ENCODE results near the gene WDR45.

The WDR45 gene

DNA sequence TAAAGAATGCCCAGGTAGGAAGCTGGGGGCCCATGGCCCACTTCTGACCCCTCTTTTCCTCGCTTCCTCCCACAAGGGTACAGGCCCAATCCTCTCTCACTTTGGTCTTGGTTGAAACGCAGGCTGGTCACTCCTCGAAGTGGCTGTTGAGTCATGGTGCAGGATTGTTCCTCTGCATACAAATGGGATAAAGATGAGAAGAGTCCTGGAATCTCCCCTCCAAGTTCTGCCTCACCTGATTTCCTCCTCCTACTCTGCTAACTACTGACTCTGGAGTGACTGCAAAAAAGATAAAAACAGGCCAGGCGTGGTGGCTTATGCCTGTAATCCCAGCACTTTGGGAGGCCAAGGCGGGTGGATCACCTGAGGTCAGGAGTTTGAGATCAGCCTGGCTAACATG, 1.7 kb downstream of the WDR45 start:
- no peak for DNase-seq (ENCODE audit: low read depth)
- TF ChIP-seq, protein P1, sequence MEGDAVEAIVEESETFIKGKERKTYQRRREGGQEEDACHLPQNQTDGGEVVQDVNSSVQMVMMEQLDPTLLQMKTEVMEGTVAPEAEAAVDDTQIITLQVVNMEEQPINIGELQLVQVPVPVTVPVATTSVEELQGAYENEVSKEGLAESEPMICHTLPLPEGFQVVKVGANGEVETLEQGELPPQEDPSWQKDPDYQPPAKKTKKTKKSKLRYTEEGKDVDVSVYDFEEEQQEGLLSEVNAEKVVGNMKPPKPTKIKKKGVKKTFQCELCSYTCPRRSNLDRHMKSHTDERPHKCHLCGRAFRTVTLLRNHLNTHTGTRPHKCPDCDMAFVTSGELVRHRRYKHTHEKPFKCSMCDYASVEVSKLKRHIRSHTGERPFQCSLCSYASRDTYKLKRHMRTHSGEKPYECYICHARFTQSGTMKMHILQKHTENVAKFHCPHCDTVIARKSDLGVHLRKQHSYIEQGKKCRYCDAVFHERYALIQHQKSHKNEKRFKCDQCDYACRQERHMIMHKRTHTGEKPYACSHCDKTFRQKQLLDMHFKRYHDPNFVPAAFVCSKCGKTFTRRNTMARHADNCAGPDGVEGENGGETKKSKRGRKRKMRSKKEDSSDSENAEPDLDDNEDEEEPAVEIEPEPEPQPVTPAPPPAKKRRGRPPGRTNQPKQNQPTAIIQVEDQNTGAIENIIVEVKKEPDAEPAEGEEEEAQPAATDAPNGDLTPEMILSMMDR (IDR thresholded peaks at IDR 0.05; ENCODE audit: control insufficient read depth, extremely low read depth, insufficient read depth): no peak
- H3K4me3 ChIP-seq (ENCODE audit: low read depth, low read length): no peak overlapping the region

DNA sequence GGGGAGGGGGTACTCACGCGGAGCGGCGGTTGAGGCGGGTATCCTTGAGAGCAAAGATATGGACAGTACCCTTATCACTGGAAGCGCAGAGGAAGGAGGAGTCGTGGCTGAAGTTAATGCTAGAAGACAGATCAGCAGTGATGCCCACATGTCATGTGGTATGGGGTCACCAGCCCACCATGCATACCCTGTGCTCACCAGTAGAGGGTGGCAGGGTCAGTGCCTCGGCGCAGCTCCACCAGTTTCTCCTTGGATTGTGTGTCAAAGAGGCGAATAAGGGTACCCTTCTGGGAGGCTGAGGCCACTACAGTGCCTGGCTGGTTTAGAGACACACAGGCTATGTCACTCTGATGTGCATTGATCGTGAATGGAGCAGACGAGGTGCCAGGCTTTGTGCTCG, 4.3 kb downstream of the WDR45 start:
- DNase-seq (ENCODE audit: low read depth): no peak
- TF ChIP-seq, protein P1 (IDR thresholded peaks at IDR 0.05; ENCODE audit: control insufficient read depth, extremely low read depth, insufficient read depth): no peak
- no peak overlapping the region for H3K4me3 ChIP-seq (ENCODE audit: low read depth, low read length)

DNA sequence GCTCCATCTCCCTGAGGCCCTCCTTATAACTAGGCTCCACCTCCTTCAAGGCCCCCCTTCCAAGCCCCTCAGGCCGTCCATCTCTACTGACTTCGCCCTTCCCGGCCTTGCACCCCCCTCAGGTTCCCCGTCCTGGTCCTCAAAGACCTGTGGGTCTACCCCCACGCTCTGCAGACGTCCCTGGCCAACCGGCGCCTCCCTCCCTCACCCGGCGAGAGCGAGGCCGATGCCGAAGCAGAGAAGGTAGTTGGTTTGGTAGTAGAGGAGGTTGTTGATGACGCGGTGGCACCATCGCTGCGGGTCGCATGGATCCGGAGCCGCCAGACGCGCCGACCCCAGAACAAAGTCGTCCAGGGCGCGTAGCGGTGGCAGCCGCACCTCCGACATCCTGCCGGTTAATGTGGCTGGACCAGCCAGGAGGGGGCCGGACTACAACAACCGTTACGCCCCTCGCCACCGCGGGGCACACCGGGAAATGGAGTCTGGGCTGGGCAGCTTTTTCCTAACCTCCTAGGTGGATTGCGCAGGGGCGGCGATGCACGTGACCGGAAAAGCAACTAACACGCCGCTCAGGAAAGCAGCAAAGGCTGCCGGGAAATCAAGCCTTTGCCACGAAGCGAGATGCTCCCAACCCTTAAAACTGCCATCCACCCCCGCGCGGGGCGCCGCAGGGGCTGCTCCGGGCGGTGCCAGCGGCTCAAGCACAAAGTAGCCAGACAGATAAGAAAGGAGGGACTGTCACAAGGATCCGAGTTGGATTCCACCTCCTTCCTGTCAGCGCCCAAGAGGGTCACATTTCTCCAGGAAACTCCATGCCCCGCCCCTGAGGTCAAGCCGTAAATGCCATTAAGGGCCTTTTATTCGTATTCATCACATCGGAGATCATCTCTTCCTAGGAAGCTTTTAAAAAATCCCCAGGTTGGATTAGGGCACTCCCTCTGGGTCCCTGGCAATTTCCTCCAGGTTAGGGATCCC, 5.8 kb downstream of the WDR45 start, which contains the start of gene PRAF2:
Gene PRAF2, minus strand, starts transcription at position 402 of the 975 bp plus-strand sequence. Its CDS starts 15 bp downstream, at position 387.
- peak; percentile 72 for DNase-seq (ENCODE audit: low read depth)
- TF ChIP-seq, protein P1 (IDR thresholded peaks at IDR 0.05; ENCODE audit: control insufficient read depth, extremely low read depth, insufficient read depth): no peak
- H3K4me3 ChIP-seq (ENCODE audit: low read depth, low read length): peak within 1 kb of the TSS; percentile 73

DNA sequence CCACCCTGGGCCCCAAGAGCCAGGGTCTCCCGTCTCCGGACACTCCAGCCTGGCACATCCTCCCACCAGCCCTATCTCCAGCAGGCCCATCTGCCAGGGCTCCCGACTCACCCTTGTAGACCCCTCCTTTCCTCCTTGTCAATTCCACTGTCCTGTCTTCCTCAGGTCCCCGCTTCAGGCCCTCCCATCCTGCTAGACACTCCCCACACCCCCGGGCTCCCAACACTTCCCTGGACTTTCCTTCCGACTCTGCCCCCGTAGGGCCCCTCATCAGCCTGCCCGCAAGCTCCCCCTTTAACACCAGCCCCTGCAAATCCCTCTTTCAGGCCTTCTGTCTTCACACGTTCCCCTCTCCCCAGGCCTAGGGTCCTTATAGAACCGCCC, 7.0 kb downstream of the WDR45 start:
- TF ChIP-seq, protein P1 (IDR thresholded peaks at IDR 0.05; ENCODE audit: control insufficient read depth, extremely low read depth, insufficient read depth): no peak
- DNase-seq (ENCODE audit: low read depth): no peak
- H3K4me3 ChIP-seq (ENCODE audit: low read depth, low read length): peak overlapping the region; percentile 73

DNA sequence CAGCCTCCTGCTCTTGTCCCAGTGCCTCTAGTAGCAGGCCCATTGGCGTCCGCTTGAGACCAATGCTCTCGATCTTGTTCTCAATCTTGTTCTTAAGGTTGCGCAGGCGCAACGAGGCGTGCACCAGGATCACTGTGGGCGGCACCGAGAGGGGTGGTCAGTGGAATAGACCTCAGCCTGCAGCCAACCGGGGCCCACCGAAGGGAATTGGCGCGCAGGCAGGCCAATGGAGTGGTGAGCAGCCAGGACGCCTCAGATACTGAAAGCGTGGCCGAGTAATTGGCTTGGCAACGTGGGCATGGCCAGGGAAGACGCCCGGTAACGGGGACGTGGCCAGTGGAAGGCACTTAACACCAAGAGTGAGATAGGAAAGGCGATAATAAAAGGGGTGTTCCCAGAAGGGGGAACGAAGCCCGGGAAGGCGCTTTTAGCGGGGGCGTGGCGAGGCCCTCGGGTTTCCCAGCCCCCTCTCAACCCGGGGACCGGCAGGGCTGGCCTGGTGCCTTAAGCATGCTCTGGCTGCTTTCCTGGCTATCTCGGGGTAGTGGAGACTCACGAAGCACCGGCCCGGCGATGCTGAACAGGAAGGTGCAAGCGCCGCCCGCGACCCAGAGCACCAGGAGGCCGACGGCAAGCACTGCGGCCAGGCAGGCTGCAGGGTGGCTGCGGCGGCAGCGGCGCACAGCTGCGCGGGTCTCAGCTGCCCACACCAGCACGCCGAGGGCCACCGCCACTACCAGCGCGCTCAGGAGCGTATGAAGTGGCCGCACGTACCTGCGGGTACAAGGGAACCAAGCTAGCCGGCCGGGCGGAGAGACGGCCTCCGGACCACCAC, 7.6 kb downstream of the WDR45 start:
- no peak for DNase-seq (ENCODE audit: low read depth)
- no peak overlapping the region for H3K4me3 ChIP-seq (ENCODE audit: low read depth, low read length)
- TF ChIP-seq, protein P1 (IDR thresholded peaks at IDR 0.05; ENCODE audit: control insufficient read depth, extremely low read depth, insufficient read depth): no peak

DNA sequence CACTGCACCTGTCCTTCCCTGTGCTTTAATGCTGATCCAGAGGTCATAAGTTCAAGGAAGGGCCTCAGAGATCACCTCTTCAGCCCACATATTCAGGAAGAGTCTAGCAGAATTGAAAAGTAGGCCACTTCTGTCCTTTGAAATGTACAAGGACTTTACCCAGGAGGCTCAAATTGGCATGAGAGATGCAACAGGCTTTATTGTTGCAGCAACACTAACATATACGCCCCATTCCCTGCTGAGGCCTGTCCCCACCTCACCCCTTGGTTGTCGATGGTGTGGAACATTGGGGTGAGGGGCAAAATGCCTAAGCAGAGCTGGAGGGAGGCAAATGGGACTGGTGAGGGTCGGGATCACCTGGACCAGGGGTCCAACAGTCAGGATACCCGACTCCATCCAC, 8.7 kb downstream of the WDR45 start:
- TF ChIP-seq, protein P1 (IDR thresholded peaks at IDR 0.05; ENCODE audit: control insufficient read depth, extremely low read depth, insufficient read depth): no peak
- DNase-seq (ENCODE audit: low read depth): no peak
- H3K4me3 ChIP-seq (ENCODE audit: low read depth, low read length): no peak overlapping the region
